Left renal cortex interstitium (tissue), 4 donors: ENCODE results near the gene BTAF1. TPM values are rescaled to one million over a fixed set of nuclear protein-coding genes. Genes with fewer than 3 reads are reported as not detected.
"Not testable (repeated sequence)": the region's sequence is repeated elsewhere in the genome, so short reads cannot be mapped to it uniquely, and the experiment has no call there.

Experiments
- DNase-seq, 4 donors: peaks; one replicate each; pipeline ENCODE4 v3.0.0-alpha.2; 2013; ENCODE audit warnings: low read depth in 4 of 4, low spot score in 2 of 4, missing footprints in 1 of 4
- polyA plus RNA-seq, 4 donors: library from polyadenylated mRNA; unstranded; fragments of 120-200 nt; gene quantifications; one replicate each; pipeline ENCODE4 v1.2.1, GENCODE V29; 2013; ENCODE audit not compliant: insufficient read length in 4 of 4

The BTAF1 gene
- polyA plus RNA-seq, 4 donors = 41.1 to 55.4 (median 50.7) TPM

- DNase-seq = no peak
Observed at GRCh38 chr10:91976317-91977051, 52.9 kb downstream of the BTAF1 start.

GRCh38 chr10:91977491-91977890, 53.9 kb downstream of the BTAF1 start:
- DNase-seq = no peak

GRCh38 chr10:91978585-91978984, 55.0 kb downstream of the BTAF1 start:
- no peak for DNase-seq

GRCh38 chr10:91980319-91980718, 56.7 kb downstream of the BTAF1 start:
- no peak for DNase-seq

GRCh38 chr10:91983416-91983815, 59.8 kb downstream of the BTAF1 start:
- no peak for DNase-seq

GRCh38 chr10:91987397-91988037, 63.9 kb downstream of the BTAF1 start:
- DNase-seq = no peak

GRCh38 chr10:91992031-91992430, 68.5 kb downstream of the BTAF1 start:
- DNase-seq = no peak

- DNase-seq = no peak
Observed at GRCh38 chr10:91996266-91996665, 72.7 kb downstream of the BTAF1 start.

- no peak for DNase-seq
Observed at GRCh38 chr10:92001581-92001980, 78.0 kb downstream of the BTAF1 start.

- DNase-seq = no peak
Observed at GRCh38 chr10:92001995-92002394, 78.4 kb downstream of the BTAF1 start.

GRCh38 chr10:92003258-92003657, 79.7 kb downstream of the BTAF1 start:
- DNase-seq = no peak

GRCh38 chr10:92005978-92006377, 82.4 kb downstream of the BTAF1 start:
- no peak for DNase-seq

- no peak for DNase-seq
Observed at GRCh38 chr10:92009445-92009844, 85.9 kb downstream of the BTAF1 start.

- DNase-seq = no peak
Observed at GRCh38 chr10:92010047-92010735, 86.6 kb downstream of the BTAF1 start.

GRCh38 chr10:92011560-92012214, 88.1 kb downstream of the BTAF1 start:
- DNase-seq = no peak

GRCh38 chr10:92014620-92015019, 91.0 kb downstream of the BTAF1 start:
- no peak for DNase-seq

- DNase-seq = no peak
Observed at GRCh38 chr10:92024700-92025099, 101.1 kb downstream of the BTAF1 start.

GRCh38 chr10:92025340-92025739, 101.8 kb downstream of the BTAF1 start:
- not testable (repeated sequence) for DNase-seq

GRCh38 chr10:92027141-92027540, 103.6 kb downstream of the BTAF1 start:
- DNase-seq = no peak

- DNase-seq = no peak
Observed at GRCh38 chr10:92031580-92031979, 108.0 kb downstream of the BTAF1 start.

GRCh38 chr10:92033070-92033469, 109.5 kb downstream of the BTAF1 start:
- DNase-seq = not testable (repeated sequence)
